Stimulated activated CD8-positive, alpha-beta memory T cell treated with anti-CD3 and anti-CD28 coated beads, Interleukin-2, amount 100 ng/mL, for 1 hour (primary cell): ENCODE data around the gene PEX19.
A peak's percentile ranks its signal among the peaks of the same experiment; 100 is the strongest.
"Not testable (repeated sequence)": the region's sequence is repeated elsewhere in the genome, so short reads cannot be mapped to it uniquely, and the experiment has no call there.

Source experiments
- DNase-seq, 2 donors: peaks; one replicate each; pipeline ENCODE4 v3.0.0-alpha.2; 2020; ENCODE audit warnings: low read depth in 2 of 2

PEX19 gene, protein sequence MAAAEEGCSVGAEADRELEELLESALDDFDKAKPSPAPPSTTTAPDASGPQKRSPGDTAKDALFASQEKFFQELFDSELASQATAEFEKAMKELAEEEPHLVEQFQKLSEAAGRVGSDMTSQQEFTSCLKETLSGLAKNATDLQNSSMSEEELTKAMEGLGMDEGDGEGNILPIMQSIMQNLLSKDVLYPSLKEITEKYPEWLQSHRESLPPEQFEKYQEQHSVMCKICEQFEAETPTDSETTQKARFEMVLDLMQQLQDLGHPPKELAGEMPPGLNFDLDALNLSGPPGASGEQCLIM

DNA sequence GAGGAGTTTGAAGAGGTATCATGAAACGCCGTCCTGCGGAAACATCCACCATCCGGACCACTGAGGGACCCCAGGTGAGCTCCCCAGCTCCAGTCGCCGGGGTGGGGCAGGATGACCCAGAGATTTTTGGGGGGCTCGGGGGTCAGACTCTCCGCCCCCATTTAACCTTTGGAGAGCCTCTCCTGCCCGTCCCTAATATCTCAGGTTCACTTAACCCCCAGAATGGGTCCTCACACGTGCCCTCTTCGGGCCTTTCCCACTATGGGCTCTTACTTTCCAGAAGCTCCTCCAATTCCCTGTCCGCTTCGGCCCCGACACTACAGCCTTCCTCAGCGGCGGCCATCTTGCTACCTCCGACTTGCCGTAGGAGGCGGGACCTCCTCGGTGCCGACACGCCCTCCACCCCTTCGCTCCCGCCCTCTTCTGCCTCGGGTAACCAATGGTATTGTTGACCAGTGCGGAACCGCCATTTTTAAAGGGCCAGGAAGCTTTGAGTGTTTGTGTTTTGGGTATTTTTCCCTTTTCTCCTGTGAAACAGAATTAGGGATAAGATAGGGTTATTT, at the start of gene PEX19:
Gene PEX19, minus strand, starts transcription at position 352 of the 563 bp plus-strand sequence. Its CDS starts 9 bp downstream, at position 343.
- DNase-seq = peak; percentile 82 to 87

- no peak for DNase-seq
Observed at GRCh38 chr1:160332516-160332915, 47.6 kb upstream of the PEX19 start.

DNA sequence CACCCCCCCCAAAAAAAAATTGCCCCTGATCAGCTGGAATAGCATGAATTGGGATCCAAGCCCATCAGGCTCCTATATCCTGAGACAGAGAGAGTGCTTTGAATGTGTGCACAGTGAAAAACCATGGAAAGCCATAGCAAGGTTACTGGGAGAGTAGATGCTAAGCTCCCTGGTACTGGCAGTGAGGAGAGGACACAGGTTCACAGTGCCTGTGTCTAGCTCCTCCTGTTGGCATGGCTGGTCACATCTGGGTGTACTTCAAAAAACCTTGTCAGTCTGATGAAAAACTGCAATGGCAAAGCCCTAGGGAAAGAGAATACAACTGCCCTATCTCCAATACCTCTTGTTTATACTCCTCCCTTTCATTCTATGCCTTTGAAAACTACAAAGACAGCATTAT, 45.2 kb upstream of the PEX19 start:
- DNase-seq = no peak

DNA sequence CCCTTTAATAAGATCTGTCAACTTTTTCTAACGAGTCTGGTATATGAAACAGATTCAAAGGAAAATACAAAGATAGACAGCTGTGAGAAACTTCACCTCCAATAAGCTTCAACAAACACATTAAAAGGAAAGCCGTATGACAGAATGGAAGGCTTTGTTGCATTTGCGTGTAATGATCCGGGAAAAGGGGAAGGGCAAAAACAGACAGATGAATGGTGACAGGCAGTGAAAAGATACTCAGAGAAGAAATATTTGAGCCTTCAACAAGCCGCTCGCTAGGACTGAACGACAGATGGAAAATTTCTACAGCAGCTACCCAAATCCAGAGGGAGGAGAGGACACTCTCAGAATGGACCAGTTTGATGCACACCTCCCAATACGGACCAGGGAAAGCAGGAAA, 43.3 kb upstream of the PEX19 start:
- no peak for DNase-seq

- DNase-seq = no peak
Observed at GRCh38 chr1:160326418-160326817, 41.5 kb upstream of the PEX19 start.

GRCh38 chr1:160325252-160325651, 40.3 kb upstream of the PEX19 start:
- no peak for DNase-seq

- no peak for DNase-seq
Observed at GRCh38 chr1:160322831-160323230, 37.9 kb upstream of the PEX19 start.

GRCh38 chr1:160315359-160315758, 30.4 kb upstream of the PEX19 start:
- DNase-seq = no peak

DNA sequence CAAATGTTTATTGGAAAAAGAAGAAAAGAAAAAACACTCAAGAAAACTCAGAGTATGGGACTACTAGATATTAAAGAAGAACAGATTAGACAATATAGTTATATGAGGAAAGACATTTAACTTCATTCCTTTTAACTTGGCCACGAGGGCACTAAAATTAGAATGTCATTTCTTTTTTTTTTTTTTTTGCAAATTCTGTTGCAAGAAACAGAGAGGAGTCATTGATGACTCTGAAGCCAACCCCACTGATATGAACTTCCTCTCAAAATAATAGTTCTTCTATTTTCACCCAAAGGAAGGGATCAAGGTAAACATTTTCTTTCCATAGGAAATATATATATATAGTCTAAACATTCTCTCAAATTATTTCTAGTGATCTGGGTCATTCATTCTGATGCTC, 24.6 kb upstream of the PEX19 start:
- no peak for DNase-seq

GRCh38 chr1:160309185-160309557, 24.2 kb upstream of the PEX19 start:
- DNase-seq = no peak

DNA sequence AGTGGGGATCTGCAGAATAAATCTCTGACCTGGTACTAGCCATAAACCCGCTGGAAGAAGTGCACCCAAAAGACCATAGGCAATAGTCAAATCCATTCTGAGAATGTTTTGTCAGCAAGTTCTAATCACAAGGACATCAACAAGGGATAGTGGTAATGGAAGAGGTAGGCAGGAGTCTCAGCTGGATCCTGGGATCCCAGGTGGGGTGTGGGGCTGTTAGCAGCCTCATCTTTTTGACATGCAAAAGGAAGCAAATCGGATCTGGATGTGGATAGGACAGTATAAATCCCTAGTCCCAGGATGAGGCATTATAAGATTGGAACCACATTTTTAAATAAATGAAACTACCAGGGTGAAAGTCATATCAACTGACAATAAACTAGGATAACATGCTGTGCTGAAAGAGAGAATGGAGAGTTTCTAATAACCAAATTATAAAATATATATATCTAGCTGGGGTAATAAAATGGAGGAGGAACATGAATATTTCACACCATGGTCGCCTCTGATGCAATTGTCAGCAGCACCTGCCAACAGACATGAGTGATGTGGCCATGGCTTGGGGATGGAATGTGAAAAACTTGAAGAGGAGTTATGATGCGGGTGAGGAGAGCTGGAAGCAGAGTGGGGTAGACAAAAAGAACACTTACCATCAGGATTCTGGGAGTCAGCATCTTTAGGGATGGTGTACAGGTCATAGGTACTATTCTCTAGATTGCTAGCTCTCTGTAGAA, 23.7 kb upstream of the PEX19 start:
- DNase-seq = no peak

GRCh38 chr1:160307118-160307791, 22.3 kb upstream of the PEX19 start:
- DNase-seq = no peak

GRCh38 chr1:160300173-160300572, 15.2 kb upstream of the PEX19 start:
- DNase-seq = no peak

DNA sequence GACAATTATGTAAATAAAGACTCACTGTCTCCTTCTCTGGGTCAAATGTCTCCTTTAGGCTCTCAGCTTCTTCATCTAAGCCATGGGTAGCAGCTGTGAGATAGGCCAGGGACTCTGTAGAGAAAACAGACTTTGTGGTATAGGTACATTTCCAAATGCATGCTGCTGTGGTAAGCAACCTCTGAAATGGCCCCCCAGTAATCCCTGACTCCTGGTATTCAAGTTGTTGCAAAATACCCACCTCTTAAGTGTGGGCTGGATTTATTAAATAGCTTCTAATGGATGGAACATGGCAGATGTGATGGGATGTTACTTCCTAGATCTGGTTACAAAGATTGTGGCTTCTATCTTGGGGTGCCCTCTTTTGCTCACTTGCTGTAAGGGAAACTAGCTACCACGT, 11.1 kb upstream of the PEX19 start:
- no peak for DNase-seq

GRCh38 chr1:160293020-160293968, 8.4 kb upstream of the PEX19 start:
- DNase-seq = no peak

GRCh38 chr1:160291248-160292220, 6.6 kb upstream of the PEX19 start:
- peak; percentile 31 for DNase-seq

DNA sequence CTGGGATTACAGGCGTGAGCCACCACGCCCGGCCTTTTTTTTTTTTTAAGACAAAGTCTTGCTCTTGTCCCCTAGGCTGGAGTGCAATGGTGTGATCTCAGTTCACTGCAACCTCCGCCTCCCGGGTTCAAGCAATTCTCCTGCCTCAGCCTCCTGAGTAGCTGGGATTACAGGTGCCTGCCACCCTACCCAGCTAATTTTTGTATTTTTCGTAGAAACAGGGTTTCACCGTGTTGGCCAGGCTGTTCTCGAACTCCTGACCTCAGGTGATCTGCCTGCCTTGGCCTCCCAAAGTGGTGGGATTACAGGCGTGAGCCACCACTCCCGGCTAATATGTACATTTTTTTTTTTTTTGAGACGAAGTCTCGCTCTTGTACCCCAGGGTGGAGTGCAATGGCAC, 2.8 kb upstream of the PEX19 start:
- DNase-seq = not testable (repeated sequence)

DNA sequence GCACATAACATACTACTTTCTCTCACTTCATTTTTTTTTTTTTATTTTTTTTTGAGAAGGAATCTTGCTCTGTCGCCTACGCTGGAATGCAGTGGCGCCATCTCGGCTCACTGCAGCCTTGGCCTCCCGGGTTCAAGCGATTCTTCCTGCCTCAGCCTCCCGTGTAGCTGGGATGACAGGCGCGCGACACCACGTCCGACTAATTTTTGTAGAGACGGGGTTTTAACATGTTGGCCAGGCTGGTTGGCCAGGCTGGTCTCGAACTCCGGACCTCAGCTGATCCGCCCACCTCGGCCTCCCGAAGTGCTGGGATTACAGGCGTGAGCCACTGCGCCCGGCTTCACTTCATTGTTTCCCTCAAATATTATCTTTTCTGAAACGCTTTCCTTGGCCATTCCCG, 573 bp upstream of the PEX19 start:
- DNase-seq = no peak

- DNase-seq = no peak
Observed at GRCh38 chr1:160284220-160284781, 632 bp downstream of the PEX19 start.

DNA sequence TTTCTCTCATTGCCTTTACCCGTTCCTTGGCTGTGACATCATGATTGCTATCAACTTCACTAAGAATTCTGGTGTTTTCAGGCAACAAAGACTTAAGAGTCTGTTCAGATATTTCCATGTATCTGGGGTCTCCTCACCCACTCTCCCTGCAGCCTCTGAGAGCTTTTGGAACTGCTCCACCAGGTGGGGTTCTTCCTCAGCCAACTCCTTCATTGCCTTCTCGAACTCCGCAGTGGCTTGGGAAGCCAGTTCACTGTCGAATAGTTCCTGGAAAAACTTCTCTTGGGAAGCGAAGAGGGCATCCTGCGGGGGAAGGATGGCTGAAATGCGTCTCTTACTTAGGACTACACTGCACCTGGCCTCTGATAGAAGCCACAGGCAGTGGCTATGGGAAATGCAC, 2.1 kb downstream of the PEX19 start:
- DNase-seq = no peak
